H1 (cell line): ENCODE results near the gene MINPP1. TPM values are rescaled to one million over a fixed set of nuclear protein-coding genes. Genes with fewer than 3 reads are reported as not detected.

Experiments used
- CTCF ChIA-PET: fragments of 300-600 bp; sonication (Branson Sonifier 250); formaldehyde crosslinking; loops from one replicate; lab custom pipeline; 2021; ENCODE audit not compliant: partially characterized antibody; lab: Charles Lee
- POLR2A ChIA-PET: fragments of 300-600 bp; sonication (Branson Sonifier 250); formaldehyde crosslinking; loops from one replicate; lab custom pipeline; 2021; ENCODE audit warnings: inconsistent platforms; ENCODE audit not compliant: partially characterized antibody; lab: Charles Lee
- DNase-seq, 2 experiments: peaks; one replicate each; pipeline versions ENCODE4 v3.0.0 to v3.0.0-alpha.2; 2010 to 2022; ENCODE audit warnings: low spot score in 2 of 2, low read depth in 1 of 2, mixed read lengths in 1 of 2
- FAIRE-seq: peaks from 2 replicates; lab custom pipeline; 2011; peaks lifted over from hg19 to GRCh38; lab: Jason Lieb, UNC
- H2AFZ ChIP-seq: 2 replicates; pipeline ENCODE4 v1.8.1; 2012; ENCODE audit warnings: low read length, inconsistent platforms
- H2AK5ac ChIP-seq: 2 replicates; pipeline ENCODE4 v1.6.1; 2013; ENCODE audit warnings: low read depth, low read length
- H2BK120ac ChIP-seq: replicated peaks from 2 replicates; pipeline ENCODE3; 2013; ENCODE audit warnings: low read depth, low read length, inconsistent platforms
- H2BK12ac ChIP-seq: 2 replicates; pipeline ENCODE4 v1.6.1; 2013; ENCODE audit warnings: low read depth, low read length
- H2BK15ac ChIP-seq: 2 replicates; pipeline ENCODE4 v1.6.1; 2013; ENCODE audit warnings: low read length
- H2BK20ac ChIP-seq: 2 replicates; pipeline ENCODE4 v1.6.1; 2013; ENCODE audit warnings: low read length
- H2BK5ac ChIP-seq: 2 replicates; pipeline ENCODE4 v1.6.1; 2013; ENCODE audit warnings: low read depth, low read length
- H3K14ac ChIP-seq: 2 replicates; pipeline ENCODE4 v1.6.1; 2013; ENCODE audit warnings: inconsistent platforms; ENCODE audit not compliant: insufficient read length
- H3K18ac ChIP-seq: 2 replicates; pipeline ENCODE4 v1.6.1; 2013; ENCODE audit warnings: low read length; ENCODE audit errors: extremely low read depth
- H3K23ac ChIP-seq: 2 replicates; pipeline ENCODE4 v1.6.1; 2013; ENCODE audit warnings: inconsistent platforms; ENCODE audit not compliant: insufficient read length
- H3K23me2 ChIP-seq: 2 replicates; pipeline ENCODE4 v1.6.1; 2013; ENCODE audit warnings: low read depth, low read length
- H3K27ac ChIP-seq: 2 replicates; pipeline ENCODE4 v1.6.1; 2011; ENCODE audit warnings: low read depth, low read length, inconsistent platforms
- H3K27me3 ChIP-seq, 4 experiments: replicated peaks in 1 of 4; 1 replicate in 1 of 4; 2 replicates in 3 of 4; pipeline versions ENCODE4 v1.6.1 to v1.8.1; 2011 to 2013; ENCODE audit warnings: low read length in 3 of 4, mild to moderate bottlenecking in 3 of 4, inconsistent platforms in 2 of 4, mixed read lengths in 2 of 4, moderate library complexity in 1 of 4; ENCODE audit not compliant: control insufficient read depth in 3 of 4, insufficient read depth in 3 of 4; ENCODE audit errors: extremely low read depth in 1 of 4
- H3K36me3 ChIP-seq, 4 experiments: 2 replicates each; pipeline versions ENCODE4 v1.6.1 to v1.8.1; 2011 to 2013; ENCODE audit warnings: mild to moderate bottlenecking in 4 of 4, low read length in 3 of 4, moderate library complexity in 2 of 4, control low read depth in 1 of 4, inconsistent platforms in 1 of 4; ENCODE audit not compliant: insufficient read depth in 4 of 4, control insufficient read depth in 2 of 4
- H3K4ac ChIP-seq: replicated peaks from 2 replicates; pipeline ENCODE3; 2013; ENCODE audit warnings: low read length, low read depth, mixed read lengths, inconsistent platforms; ENCODE audit not compliant: insufficient read length
- H3K4me1 ChIP-seq, 4 experiments: replicated peaks in 1 of 4; 1 replicate in 1 of 4; 2 replicates in 3 of 4; pipeline versions ENCODE4 v1.6.1 to v1.8.1; 2011 to 2013; ENCODE audit warnings: low read length in 3 of 4, inconsistent platforms in 2 of 4, mixed read lengths in 1 of 4; ENCODE audit not compliant: insufficient read depth in 4 of 4, control insufficient read depth in 3 of 4
- H3K4me2 ChIP-seq, 2 experiments: 2 replicates each; pipeline versions ENCODE4 v1.6.1 to v1.8.1; 2011 to 2013; ENCODE audit warnings: low read depth in 2 of 2, low read length in 2 of 2, control low read depth in 1 of 2, inconsistent platforms in 1 of 2, mild to moderate bottlenecking in 1 of 2; ENCODE audit not compliant: insufficient read depth in 1 of 2
- H3K4me3 ChIP-seq, 4 experiments: fragments of 200-600, 300-600 bp in 1 of 4; sonication (generic), shearing (Covaris generic), sonication (Bioruptor Twin) in 1 of 4; 2 replicates each; pipeline versions ENCODE4 v1.5.1 to v1.8.1; 2011 to 2016; ENCODE audit warnings: low read length in 4 of 4, low read depth in 3 of 4, control low read depth in 2 of 4, inconsistent platforms in 2 of 4, mild to moderate bottlenecking in 2 of 4, mixed read lengths in 1 of 4, moderate library complexity in 1 of 4; ENCODE audit not compliant: insufficient read depth in 2 of 4; ENCODE audit errors: extremely low read depth in 1 of 4
- H3K56ac ChIP-seq: replicated peaks from 2 replicates; pipeline ENCODE3; 2013; ENCODE audit warnings: low read depth, mild to moderate bottlenecking, mixed read lengths, low read length, inconsistent platforms; ENCODE audit not compliant: insufficient read length
- H3K79me1 ChIP-seq: 2 replicates; pipeline ENCODE4 v1.6.1; 2013; ENCODE audit warnings: low read depth, low read length, control low read depth
- H3K79me2 ChIP-seq, 2 experiments: 2 replicates each; pipeline versions ENCODE4 v1.6.1 to v1.8.1; 2012 to 2013; ENCODE audit warnings: low read length in 2 of 2, mild to moderate bottlenecking in 2 of 2, inconsistent platforms in 1 of 2; ENCODE audit not compliant: insufficient read depth in 2 of 2, control insufficient read depth in 1 of 2
- H3K9ac ChIP-seq, 4 experiments: replicated peaks in 1 of 4; 1 replicate in 1 of 4; 2 replicates in 3 of 4; pipeline versions ENCODE4 v1.6.1 to v1.8.1; 2011 to 2013; ENCODE audit warnings: low read depth in 3 of 4, low read length in 3 of 4, control low read depth in 2 of 4, mild to moderate bottlenecking in 2 of 4, moderate library complexity in 2 of 4, inconsistent platforms in 1 of 4; ENCODE audit errors: extremely low read depth in 1 of 4
- H3K9me3 ChIP-seq, 2 experiments: 2 replicates each; pipeline versions ENCODE4 v1.6.1 to v1.8.1; 2012 to 2013; ENCODE audit warnings: mild to moderate bottlenecking in 2 of 2, moderate library complexity in 2 of 2, control low read depth in 1 of 2, inconsistent platforms in 1 of 2, low read depth in 1 of 2, low read length in 1 of 2, mixed read lengths in 1 of 2; ENCODE audit not compliant: insufficient read depth in 2 of 2
- H4K20me1 ChIP-seq, 2 experiments: replicated peaks in 1 of 2; 2 replicates each; pipeline versions ENCODE3 to v1.8.1; 2011 to 2013; ENCODE audit warnings: inconsistent platforms in 2 of 2, low read length in 2 of 2, mild to moderate bottlenecking in 1 of 2; ENCODE audit not compliant: insufficient read depth in 2 of 2, control insufficient read depth in 1 of 2
- H4K5ac ChIP-seq: 2 replicates; pipeline ENCODE4 v1.6.1; 2013; ENCODE audit warnings: low read length, low read depth, mixed read lengths, inconsistent platforms; ENCODE audit not compliant: insufficient read length
- H4K8ac ChIP-seq: 2 replicates; pipeline ENCODE4 v1.8.0; 2013; ENCODE audit warnings: mild to moderate bottlenecking, moderate library complexity, low read length, inconsistent platforms; ENCODE audit not compliant: insufficient read depth; ENCODE audit errors: extremely low read depth
- H4K91ac ChIP-seq: replicated peaks from 2 replicates; pipeline ENCODE3; 2013; ENCODE audit warnings: low read length, mixed read lengths, inconsistent platforms; ENCODE audit not compliant: insufficient read length
- CHD1 ChIP-seq: IDR thresholded peaks from 2 replicates; pipeline ENCODE4 v1.6.1; 2012; ENCODE audit warnings: low read depth, low read length, improper control_type of control experiment
- CHD2 ChIP-seq: IDR thresholded peaks from 2 replicates; pipeline ENCODE4 v1.6.1; 2012; ENCODE audit warnings: low read length, improper control_type of control experiment
- HDAC2 ChIP-seq, 2 experiments: fragments of 300-600 bp in 1 of 2; sonication (generic) in 1 of 2; IDR thresholded peaks; 2 replicates each; pipeline ENCODE4 v1.6.1; 2011 to 2012; ENCODE audit warnings: low read depth in 2 of 2, low read length in 2 of 2, mild to moderate bottlenecking in 2 of 2, moderate library complexity in 2 of 2, borderline replicate concordance in 1 of 2, inconsistent platforms in 1 of 2
- KDM4A ChIP-seq: IDR thresholded peaks from one replicate; pipeline ENCODE4 v1.7.1; 2012; ENCODE audit warnings: low read depth, mild to moderate bottlenecking, moderate library complexity, low read length, inconsistent platforms; ENCODE audit not compliant: severe bottlenecking
- RAD21 ChIP-seq, 2 experiments: IDR thresholded peaks in 1 of 2; conservative IDR thresholded peaks in 1 of 2; 2 replicates each; pipeline ENCODE4 v1.6.1; 2011; ENCODE audit warnings: low read depth in 2 of 2, low read length in 2 of 2, improper control_type of control experiment in 1 of 2, inconsistent platforms in 1 of 2, mild to moderate bottlenecking in 1 of 2, moderate library complexity in 1 of 2
- RBBP5 ChIP-seq: IDR thresholded peaks from 2 replicates; pipeline ENCODE4 v1.7.1; 2012; ENCODE audit warnings: low read depth, mild to moderate bottlenecking, inconsistent platforms, low read length, moderate library complexity, borderline replicate concordance
- RNF2 ChIP-seq: fragments of 200-900, 300-1000 bp; sonication (generic); IDR thresholded peaks from 2 replicates; pipeline ENCODE4 v1.7.1; 2016; ENCODE audit warnings: borderline replicate concordance, low read depth, mild to moderate bottlenecking, antibody characterized with exemption, low read length; ENCODE audit not compliant: poor library complexity, severe bottlenecking; ENCODE audit errors: missing control alignments
- TEAD4 ChIP-seq: IDR thresholded peaks from 2 replicates; pipeline ENCODE4 v1.6.1; 2012; ENCODE audit warnings: low read depth, low read length, inconsistent platforms, mixed read lengths
- WGBS, 2 experiments: shearing (Covaris generic) in 1 of 2; methylation state at CpG; one replicate each; pipeline versions ENCODE4 v1.1.6 to v1.1.7; 2013 to 2015; ENCODE audit warnings: low lambda C conversion rate in 2 of 2, mixed read lengths in 2 of 2, inconsistent platforms in 1 of 2, low coverage in 1 of 2, missing lambda C conversion rate in 1 of 2; ENCODE audit not compliant: insufficient replicate concordance in 2 of 2, insufficient coverage in 1 of 2, insufficient read length in 1 of 2; ENCODE audit errors: extremely low coverage in 1 of 2, missing lambda C conversion rate in 1 of 2; 5-methylcytosine and 5-hydroxymethylcytosine counted together
- polyA plus RNA-seq, 7 experiments: library from polyadenylated mRNA; depleted of rRNA in 3 of 7; stranded (reverse) in 5 of 7; unstranded in 2 of 7; fragments of >200 nt in 5 of 7; fragments of 200-250 nt in 2 of 7; gene quantifications; 1 replicate in 5 of 7; 2 replicates in 1 of 7; 4 replicates in 1 of 7; pipeline versions ENCODE4 v1.2.1 to v1.2.3, GENCODE V29; 2011 to 2013; ENCODE audit warnings: missing spikeins in 2 of 7, mixed read lengths in 2 of 7
- total RNA-seq: library from RNA; stranded (reverse); fragmentation: NEBNext Ultra II Directional; extraction: Animal tissue kit (Norgen Biotek cat#: 25700); gene quantifications from 2 replicates; pipeline ENCODE4 v1.2.1, GENCODE V29; 2021
- TF ChIP-seq, protein P1 (sequence below): IDR thresholded peaks from 2 replicates; pipeline ENCODE4 v1.6.1; 2011; ENCODE audit warnings: low read depth, mild to moderate bottlenecking, low read length; ENCODE audit not compliant: insufficient read depth

MINPP1 gene
- total and polyA plus RNA-seq, 2 of the 8 experiments (the other 6 are each of a cell fraction or from before 2014, with no cell fraction given): 13.6 to 27.2 TPM

- peaks cover 0 to 27% (median 12%) of the 10 kb centered on the region in 4 experiments; a peak in 4 of 8 replicates for H3K36me3 ChIP-seq
- FAIRE-seq: no peak
- POLR2A ChIA-PET: interaction anchor here (0.5 to 0.9 kb wide), 2 partner anchors 18 to 168 kb away, joined by 3 read pairs; no protein-coding TSS in a partner anchor
- H3K56ac ChIP-seq: no peak overlapping the region
- H4K91ac ChIP-seq: no peak overlapping the region
- CTCF ChIA-PET: interaction anchor here (0.8 to 1.6 kb wide), 4 partner anchors 10 to 225 kb away, joined by 3 to 6 read pairs (median 4); no protein-coding TSS in a partner anchor
- no peak overlapping the region for H3K4me3 ChIP-seq
- no peak overlapping the region for H2BK15ac ChIP-seq
- H3K79me1 ChIP-seq: no peaks in the 10 kb centered on the region
- no peak overlapping the region for H3K9ac ChIP-seq
- no peak overlapping the region for H2BK5ac ChIP-seq
- no peak overlapping the region for H2AFZ ChIP-seq
- H3K4me1 ChIP-seq: peaks cover 0 to 9% (median 0%) of the 10 kb centered on the region in 4 experiments; a peak in 3 of 7 replicates
- H2BK20ac ChIP-seq: no peak overlapping the region
- H3K4ac ChIP-seq: no peak overlapping the region
- H3K27me3 ChIP-seq: no peaks in the 10 kb centered on the region
- H3K18ac ChIP-seq: no peak overlapping the region; the same call in 1 of the 2 replicates
- H4K20me1 ChIP-seq: no peaks in the 10 kb centered on the region
- no peak overlapping the region for H2BK120ac ChIP-seq
- no peak for DNase-seq
- no peak overlapping the region for H4K8ac ChIP-seq
- H3K27ac ChIP-seq: no peak overlapping the region
- H3K23ac ChIP-seq: no peak overlapping the region
- H3K9me3 ChIP-seq: peaks cover 5 to 7% of the 10 kb centered on the region in 2 experiments
- H3K14ac ChIP-seq: no peak overlapping the region
- no peak overlapping the region for H2BK12ac ChIP-seq
- H2AK5ac ChIP-seq: no peak overlapping the region
- H3K23me2 ChIP-seq: no peaks in the 10 kb centered on the region
- H3K79me2 ChIP-seq: no peaks in the 10 kb centered on the region; a peak in 2 of 4 replicates
- 72% methylated on average over 3 of the region's 3 CpGs; no CpG with 5 or more reads in 1 of the 2 experiments for WGBS, 2 experiments
- H4K5ac ChIP-seq: no peak overlapping the region
- H3K4me2 ChIP-seq: peak overlapping the region in 1 of 2 experiments; percentile 41; a peak in 1 of 4 replicates
- TF ChIP-seq RNF2: no peak
- no peak for TF ChIP-seq KDM4A
- TF ChIP-seq TEAD4: no peak
- TF ChIP-seq HDAC2 (IDR thresholded peaks at IDR 0.05; ENCODE audit: borderline replicate concordance in 1 of 2, low read depth in 2 of 2, low read length in 2 of 2): no peak
- TF ChIP-seq CHD1: no peak
- TF ChIP-seq RBBP5: no peak
- no peak for TF ChIP-seq CHD2
- no peak for TF ChIP-seq RAD21 (IDR thresholded peaks at IDR 0.05 in 1 of 2, conservative IDR thresholded peaks at IDR 0.05 in 1 of 2; ENCODE audit: low read depth in 2 of 2, low read length in 2 of 2)
- TF ChIP-seq, protein P1, sequence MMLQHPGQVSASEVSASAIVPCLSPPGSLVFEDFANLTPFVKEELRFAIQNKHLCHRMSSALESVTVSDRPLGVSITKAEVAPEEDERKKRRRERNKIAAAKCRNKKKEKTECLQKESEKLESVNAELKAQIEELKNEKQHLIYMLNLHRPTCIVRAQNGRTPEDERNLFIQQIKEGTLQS: no peak
These were observed 43.1 kb downstream of the MINPP1 start for GRCh38 chr10:87547734-87548311.
